Hematopoietic multipotent progenitor cell treated with erythropoietin and hydrocortisone succinate and interleukin-3 and kit ligand, for 8 days (in vitro differentiated cells): Measurements from ENCODE around the gene KMT2D.

Experiments
- DNase-seq: peaks from one replicate; pipeline ENCODE4 v3.0.0-alpha.2; 2015

The KMT2D gene, protein sequence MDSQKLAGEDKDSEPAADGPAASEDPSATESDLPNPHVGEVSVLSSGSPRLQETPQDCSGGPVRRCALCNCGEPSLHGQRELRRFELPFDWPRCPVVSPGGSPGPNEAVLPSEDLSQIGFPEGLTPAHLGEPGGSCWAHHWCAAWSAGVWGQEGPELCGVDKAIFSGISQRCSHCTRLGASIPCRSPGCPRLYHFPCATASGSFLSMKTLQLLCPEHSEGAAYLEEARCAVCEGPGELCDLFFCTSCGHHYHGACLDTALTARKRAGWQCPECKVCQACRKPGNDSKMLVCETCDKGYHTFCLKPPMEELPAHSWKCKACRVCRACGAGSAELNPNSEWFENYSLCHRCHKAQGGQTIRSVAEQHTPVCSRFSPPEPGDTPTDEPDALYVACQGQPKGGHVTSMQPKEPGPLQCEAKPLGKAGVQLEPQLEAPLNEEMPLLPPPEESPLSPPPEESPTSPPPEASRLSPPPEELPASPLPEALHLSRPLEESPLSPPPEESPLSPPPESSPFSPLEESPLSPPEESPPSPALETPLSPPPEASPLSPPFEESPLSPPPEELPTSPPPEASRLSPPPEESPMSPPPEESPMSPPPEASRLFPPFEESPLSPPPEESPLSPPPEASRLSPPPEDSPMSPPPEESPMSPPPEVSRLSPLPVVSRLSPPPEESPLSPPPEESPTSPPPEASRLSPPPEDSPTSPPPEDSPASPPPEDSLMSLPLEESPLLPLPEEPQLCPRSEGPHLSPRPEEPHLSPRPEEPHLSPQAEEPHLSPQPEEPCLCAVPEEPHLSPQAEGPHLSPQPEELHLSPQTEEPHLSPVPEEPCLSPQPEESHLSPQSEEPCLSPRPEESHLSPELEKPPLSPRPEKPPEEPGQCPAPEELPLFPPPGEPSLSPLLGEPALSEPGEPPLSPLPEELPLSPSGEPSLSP (N-terminal part only)

DNA sequence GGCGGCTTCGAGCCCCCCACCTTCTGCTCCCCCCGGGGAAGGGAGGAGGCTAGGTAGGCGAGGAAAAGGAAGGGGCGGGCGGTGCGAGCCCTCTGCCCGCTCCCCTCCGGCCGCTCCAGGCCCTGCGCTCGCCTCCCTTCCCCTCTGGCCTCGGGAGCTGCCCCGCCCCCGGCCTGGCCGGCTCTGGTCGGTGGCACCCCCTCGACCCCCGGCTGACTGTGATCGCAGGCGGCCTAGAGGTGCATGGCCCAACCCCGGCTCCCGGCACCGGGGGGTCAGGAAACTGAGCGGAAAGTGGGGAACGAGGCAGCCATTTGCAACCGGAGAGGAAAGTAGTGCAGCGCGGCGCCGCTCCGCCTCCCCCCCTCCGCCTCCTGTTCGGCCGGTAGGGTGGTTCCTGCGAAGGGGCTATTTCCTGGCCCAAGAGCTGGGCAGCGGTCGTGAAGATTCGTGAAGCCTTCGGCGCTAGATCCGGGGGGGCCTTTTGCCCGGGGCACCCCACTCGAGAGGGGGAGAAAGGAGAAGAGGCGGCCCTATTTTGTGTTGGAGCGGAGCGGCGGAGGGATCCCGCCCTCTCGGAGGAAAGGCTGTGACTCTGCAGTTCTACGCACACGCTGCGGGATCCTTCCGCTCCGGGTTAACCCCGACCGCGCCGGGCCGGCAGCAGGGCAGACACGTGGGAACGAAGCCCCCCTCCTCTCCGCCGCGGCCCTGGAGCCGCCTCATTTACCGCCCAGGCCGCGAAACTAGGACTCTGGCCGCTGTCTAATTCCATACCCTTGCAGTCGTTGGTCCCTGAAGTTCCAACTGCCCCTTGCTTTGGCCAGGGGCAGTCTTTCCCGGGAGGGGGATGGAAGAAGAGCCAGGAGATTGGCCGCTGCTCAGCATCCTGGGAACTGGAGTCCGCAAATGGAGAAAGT, at the start of gene KMT2D:
KMT2D (minus strand) TSS at position 558 of the 920 bp plus-strand sequence. CDS start 5,470 bp downstream, outside the sequence.
- peak; percentile 93 for DNase-seq

DNA sequence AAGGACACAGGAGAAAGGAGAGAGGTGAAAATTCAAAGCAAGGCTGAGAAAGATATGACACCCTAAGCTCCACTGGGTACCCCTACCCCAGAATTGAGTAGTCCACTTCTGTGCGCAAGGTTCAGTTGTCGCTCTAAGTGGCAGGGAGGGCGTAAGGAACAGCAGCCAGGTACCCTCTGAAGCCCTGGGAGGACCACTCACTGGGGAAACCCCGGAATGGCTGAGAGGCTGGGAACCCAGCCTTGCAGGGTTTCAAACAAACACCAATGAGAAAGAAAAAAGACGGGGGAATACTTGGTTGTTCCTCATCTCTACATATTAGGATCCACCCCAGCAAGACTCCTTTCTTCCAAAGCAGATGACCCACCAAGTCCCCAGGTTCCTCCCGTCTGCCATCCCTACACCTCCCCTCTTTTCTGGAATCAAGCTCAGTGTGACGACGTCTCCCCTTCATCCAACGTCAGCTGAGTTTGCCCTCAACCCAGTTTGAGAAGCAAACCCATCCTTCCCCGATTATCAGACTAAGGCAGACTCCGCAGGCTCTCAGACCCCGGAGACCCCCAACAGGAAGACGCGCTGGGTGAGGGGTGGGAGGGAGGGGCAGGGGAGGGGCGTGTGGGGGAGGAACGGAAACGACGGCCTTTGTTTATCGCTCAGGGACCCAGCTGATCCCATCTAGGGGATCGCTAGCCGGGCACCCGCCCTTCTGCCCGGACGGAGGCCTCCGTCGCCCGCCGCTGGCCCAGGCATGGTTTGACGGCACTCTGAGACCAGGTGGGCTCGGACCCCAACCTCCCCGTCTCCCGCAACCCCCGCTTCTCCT, 49.3 kb upstream of the KMT2D start:
- DNase-seq: no peak

DNA sequence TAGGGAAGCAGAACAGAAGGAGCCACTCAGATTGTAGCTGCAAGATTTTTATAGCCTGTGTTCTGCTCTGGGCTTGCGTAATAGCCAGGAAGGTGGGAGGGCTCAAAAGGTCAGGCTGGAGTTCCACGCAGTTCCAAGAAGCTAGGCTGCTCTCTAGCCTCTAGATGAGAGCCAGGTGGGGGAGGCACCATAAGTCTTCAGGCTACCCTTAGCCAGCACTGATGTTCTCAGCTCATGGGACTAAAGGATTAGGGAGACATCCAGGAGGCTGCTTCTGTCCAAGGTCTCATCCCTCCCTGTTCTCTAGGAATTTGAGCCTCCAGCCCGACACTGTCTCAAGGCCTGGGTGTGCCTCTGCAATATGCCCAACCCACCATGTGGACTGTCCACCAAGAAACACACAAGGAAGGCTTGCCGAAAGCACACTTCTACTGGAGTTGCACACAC, 48.4 kb upstream of the KMT2D start:
- DNase-seq: no peak

DNA sequence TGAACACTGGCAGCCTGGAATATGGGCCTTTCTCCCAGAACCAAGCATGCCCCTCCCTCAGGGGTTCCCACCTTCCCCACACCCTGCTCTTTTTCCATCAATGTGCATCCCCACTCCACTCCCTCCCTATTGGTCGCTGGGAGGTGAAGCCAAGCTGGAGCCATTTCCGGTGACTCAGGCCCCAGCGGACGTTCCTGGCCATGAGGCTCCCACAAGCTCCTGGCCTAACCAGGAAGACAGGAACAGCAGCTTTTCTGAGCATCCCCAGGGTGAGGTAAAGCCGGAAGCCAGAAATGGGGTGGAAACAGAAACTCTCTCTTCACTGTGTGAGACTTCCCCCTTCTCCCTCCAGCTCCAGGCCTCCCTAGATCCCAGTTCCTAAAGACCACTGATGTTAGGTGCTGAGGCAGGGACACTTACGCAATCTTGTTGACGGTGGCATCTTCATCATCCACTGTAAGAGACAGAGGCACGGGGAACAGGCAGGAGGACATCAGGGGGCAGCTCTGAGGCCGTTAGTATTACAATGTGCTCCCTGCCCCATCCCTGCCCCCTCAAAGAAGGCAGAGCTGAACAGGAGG, 45.0 kb upstream of the KMT2D start:
- DNase-seq: no peak

DNA sequence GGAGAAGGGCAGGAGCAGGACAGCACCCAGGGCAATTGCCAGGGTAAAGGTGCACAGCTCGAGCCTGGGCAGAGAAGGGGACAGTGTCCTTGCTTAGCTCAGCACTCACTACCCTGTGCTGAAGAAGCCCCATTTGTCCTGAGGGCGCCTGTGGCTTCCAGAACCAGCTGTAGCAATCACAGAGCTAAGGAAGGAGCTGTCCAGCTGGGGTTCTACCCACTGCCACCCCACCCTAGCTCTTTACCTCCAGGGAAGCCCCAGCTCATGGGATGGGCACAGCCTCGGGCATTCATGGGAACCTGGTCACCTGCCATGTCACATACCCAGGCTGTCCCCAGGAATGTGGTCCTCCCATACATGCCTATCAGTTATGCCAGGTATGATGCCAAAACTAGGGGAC, 44.2 kb upstream of the KMT2D start:
- no peak for DNase-seq

DNA sequence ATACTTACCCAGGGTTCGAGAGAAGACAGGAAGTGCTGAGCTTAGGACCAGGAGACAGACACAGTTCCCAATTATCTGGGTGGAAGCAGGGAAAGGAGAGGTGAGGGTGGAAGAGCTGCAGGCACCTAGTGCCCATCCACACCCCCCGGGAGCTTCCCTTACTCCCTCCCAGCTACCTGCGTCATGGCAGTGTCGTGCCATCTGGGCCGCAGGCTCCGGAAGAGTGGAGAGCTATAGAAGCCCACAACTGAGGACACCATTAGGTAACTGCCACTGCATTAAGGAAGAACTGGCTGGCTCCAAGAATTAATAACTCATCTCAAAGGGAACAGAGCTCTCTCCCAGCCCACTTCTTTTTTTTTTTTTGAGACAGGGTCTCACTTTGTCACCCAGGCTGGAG, 39.8 kb upstream of the KMT2D start:
- DNase-seq: no peak

DNA sequence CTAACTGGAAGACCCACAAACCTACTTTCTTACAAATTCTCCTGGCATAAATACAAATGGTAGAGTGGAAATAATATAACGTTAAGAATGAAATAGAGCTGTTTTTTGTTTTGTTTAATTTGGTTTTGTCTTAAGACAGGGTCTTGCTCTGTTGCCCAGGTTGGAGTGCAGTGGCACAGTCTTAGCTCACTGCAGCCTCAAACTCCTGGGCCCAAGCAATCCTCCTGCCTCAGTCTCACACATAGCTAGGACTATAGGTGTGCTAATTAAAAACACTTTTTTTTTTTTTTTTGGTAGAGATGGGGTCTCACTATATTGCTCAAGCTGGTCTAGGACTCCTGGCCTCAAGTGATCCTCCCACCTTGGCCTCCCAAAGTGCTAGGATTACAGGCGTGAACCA, 38.1 kb upstream of the KMT2D start:
- DNase-seq: no peak

DNA sequence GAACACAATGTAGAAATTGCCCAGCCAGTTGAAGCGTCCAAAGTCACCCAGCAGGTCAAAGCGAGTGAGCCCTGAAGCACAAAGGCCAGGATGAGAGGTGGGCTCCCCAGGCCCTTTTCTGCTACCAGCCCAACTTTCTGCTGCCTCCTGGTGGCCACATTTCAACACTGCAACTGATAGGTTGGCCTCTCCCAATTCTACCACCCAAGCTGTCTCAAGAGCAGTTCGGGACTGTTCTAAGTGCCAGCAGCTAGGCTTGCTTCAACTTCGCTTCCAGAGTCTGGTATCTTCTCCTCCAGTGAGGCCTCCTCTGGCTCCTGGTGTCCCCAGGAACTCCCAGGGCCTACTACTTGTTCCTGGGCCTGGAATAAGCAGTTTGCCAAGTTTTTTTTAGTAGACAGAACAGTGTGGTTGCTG, 37.4 kb upstream of the KMT2D start:
- peak; percentile 67 for DNase-seq

DNA sequence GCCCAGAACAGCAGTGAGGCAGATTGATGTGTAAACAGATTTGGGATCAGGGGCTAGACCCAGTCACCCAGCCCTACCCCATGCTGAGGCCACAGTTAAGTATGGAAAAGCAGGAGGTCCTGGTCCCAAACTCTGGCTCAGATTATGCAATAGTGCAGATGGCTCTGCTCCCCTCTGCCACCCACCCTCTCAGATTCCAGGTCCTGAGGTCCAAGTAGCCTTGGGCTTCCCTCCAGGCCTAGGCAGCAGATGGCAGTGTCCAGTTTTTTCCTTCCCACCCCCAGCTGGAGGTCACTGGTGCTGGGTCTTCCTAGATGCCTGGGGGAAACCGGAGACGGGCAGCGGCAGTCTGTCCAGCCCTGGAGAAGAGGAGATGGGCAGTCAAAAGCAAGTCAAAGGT, 36.8 kb upstream of the KMT2D start:
- no peak for DNase-seq

DNA sequence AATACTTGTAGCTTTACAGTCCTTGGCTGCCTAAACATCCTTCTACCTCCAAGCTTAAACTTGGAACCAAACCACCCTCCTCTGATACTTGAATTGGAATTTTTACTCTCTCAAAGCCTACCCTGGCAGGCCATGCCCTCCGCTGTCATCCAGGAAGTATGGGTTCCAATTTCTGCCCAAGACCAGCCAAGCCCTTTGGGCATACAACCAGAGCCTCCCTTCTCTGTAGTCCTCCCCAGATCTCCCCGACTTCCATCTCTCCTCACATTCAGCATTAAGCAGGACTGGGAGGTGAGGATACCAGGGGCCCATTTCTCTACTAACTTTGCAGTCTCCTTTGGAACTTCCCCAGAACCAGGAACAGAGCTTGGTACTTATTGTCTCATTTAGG, 34.4 kb upstream of the KMT2D start:
- DNase-seq: no peak

DNA sequence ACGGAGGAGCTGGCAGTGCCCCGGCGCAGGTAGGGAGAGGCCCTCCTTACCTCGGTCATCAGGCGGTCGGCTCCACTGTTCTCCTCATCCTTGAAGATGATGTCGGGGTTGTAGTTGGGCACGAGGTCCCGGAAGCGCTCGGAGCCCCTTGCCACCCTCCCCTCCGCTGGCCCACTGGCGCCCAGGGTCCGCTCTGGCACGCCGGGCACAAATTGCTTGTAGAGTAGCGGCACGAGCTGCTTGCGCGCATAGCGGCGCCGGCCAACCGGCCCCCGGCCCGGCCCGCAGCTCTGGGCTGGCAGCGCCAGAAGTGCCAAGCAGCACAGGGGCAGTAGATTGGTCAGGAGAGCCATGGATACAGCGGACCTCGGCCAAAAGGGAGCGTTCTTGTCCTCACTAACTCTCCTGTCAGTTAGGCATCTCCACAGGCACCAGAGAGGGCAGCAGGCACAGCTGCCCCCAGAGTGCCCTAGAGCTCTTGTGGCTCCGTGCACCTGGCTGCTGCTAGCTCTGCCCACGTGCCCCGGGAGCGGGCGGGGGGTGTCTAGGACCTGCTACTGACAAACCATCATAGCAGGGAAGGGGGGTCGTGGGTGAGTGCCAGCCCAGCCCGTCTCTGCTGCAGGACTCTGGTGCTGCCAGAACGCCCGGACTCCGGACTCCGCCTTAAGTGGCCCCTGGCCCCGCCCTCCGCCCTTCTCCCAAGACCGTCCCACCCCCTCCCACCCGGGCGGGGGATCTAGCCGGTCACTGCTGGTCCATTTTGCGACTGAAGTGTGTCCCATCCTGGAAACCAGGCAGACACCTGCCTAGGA, 33.8 kb upstream of the KMT2D start, which contains the start of gene DHH:
DHH (minus strand) TSS at position 642 of the 815 bp plus-strand sequence; CDS start at position 353, 289 bp downstream.
- DNase-seq: no peak

DNA sequence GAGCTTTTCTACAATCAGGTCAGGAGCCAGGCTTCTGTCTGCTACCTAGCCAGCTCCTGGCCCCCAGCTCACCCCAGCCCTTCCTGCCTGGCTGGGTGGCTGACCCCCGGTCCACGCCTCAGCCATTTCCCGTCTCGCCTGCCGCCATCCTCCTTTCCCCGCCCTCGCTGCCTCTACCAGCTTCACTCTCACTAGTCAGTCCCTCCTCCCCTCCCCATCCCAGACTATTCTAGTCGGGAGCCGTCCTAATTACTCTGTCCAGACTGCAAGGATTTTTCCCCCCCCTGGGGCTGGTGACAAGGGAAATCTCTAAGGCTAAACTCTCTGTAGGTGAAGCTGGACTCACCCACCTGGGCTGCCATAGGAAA, 33.2 kb upstream of the KMT2D start:
- no peak for DNase-seq

DNA sequence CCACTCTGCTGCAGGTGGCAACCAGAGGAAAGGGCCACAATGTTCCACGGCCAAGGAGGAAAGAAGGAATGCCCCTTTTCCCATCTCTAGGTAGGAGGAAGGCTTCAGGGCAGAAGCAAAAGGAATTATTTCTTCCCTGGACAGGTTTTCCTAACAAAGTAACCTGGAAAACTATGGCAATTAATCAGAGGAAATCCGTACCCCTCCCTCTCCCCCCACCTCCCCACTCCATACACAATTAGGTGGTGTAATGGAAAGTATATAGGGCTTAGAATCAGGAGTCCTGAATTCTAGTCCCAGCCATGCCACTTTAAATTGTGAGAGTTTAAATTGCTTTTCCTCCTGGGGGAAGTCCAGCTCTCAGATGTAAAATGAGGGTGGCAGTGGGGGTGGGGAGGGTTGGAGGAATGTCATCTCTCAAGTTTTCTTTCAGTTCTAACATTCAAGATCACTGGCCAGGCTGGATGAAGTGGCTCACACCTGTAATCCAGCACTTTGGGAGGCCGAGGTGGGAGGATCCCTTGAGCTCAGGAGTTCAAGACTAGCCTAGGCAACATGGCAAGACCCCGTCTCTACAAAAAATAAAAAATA, 32.3 kb upstream of the KMT2D start:
- DNase-seq: no peak

DNA sequence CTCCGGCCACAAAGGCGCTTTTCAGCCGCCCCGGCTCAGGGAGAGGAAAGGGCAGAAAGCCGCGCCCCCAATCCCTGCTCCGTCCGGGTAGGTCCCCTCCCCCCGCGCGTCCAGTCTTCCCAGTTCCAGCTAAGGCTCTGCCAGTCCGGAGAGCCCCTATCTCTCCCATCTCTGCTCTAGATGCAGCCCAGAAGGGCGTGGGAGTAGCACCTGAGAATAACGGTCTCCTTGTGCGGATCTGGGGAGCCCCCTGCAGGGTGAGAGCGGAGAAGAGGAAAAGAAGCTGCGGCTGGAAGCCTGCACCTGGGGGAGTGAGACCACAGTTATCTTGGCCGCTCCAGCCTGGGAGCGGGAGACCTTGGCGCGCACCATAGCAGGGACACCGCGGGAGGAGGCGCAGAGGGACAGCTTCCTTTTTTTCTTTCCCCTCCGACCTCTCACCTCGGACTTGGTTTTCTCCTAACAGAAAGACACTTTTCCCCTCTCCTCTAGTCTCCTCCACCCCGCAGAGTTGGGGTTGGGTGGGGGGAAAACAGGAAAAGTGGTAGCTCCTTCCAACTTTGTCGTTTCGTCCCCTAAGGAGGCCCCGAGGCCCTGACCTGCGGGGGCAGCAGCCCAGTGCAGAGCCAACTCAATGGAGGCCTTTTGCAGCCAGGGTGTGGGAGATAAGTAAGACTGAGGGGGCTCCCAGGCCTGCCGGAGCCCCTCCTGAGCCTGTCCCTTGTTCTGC, 31.7 kb upstream of the KMT2D start:
- DNase-seq: peak; percentile 55

DNA sequence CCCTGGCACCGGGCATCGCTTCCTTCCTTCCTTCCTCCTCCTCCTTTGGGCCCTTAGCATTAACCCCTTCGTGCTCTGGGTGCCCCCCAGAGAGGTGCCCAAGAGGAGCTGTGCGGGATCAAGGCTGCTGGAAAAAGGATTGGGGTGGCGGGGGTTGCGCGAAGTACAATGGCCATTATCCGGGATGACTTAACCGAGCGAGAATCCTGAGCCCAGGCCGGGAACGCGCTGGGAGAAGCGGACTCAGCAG, 31.2 kb upstream of the KMT2D start:
- no peak for DNase-seq

DNA sequence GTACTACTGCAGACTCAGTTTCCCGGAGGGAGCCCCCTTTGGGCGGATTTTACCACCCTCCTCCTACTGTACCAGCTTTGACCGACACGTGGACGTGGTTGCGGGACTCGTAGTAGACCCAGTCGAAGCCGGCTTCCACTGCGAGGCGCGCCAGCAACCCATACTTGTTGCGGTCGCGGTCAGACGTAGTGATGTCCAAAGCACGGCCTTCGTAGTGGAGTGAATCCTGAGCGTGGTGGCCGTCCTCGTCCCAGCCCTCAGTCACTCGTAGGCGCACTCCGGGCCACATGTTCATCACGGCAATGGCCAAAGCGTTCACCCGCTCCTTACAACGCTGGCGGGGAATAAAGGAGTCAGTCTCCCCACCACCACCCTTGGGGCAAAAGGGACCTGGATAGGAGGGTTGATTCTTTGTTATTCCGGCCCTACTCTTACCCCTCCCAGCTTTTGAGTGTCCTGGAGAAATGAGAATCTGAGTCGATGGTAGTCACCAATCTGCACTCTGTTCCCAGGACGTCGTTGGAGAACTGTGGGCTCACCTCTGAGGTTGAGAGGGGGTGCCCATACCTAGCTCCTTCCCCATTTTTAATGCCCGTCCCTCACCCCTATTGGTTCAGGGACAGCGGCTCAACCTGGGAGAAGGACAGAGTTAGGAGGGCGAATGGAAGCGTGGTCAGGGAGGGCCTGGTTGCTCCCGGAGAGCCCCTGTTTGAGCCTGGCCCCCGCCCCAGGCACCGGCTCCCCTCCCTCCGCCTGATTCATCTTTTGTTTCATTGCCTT, 30.7 kb upstream of the KMT2D start:
- DNase-seq: no peak

DNA sequence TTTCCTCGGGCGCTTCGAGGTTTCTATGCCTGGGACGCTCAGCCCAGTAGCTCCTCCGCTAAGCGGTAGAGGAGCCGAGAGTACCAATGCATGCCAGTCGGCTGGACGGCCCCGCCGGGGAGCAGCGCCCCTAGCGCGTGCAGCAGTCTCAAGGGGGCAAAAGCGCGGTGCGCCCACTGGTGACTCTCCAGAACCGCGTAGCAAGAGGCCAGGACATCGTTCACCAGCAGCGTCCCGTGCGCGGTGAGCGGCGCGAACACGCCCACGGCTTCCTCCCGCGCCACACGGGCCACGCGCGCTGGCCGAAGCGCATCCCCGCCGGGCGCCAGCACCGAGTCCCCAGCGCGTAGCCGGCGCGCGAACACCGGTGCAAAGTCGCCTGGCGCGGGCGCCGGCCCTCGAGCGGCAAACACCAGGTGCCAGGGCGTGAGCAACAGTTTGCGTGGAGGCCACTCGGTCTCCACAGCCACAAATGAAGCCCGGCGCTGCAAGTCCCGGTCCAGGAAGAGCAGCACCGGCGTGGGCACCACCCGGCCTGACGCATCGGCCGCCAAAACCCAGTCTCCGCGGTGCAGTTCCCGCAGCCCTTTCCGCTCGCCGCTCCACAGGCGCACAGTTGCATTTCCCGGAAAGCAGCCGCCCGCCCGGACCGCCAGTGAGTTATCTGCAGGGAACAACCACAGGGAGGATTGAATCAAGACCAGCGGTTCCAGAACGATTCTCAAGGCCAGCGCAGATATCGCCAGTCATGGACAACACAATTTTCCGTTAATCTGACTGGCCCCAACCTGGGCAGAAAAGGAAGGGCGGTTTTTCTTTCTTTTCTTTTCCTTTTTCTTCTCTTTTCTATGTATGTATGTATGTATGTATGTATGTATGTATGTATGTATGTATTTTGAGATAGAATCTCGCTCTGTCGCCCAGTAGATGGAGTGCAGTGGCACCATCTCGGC, 29.5 kb upstream of the KMT2D start:
- peak; percentile 84 for DNase-seq

DNA sequence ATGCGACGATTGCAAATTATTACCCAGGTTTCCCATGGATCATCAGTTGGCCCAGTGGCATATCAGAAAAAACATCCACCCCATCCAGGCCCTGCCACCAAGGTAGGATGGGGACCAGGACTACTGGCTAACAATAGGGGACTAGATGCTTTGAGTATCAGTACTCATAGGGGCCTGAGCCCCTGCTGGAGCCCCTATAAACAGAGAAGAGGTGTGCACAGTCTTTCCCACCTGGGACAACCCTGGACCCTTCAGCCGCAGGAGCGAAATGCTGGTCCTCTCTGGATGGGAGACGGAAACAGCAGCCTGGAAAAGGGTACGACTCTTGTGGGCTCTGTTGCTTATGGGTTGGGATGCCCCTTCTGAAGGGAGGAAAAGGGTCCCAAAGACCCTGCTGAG, 28.3 kb upstream of the KMT2D start:
- no peak for DNase-seq
